Loucy (cell line): ENCODE measurements around the gene HS6ST3.

Source experiments
- CTCF ChIP-seq: fragments of 200-600 bp; sonication (generic); conservative IDR thresholded peaks from 2 replicates; pipeline ENCODE4 v1.5.1; 2014; ENCODE audit warnings: mild to moderate bottlenecking, antibody characterized with exemption, low read length
- EZH2phosphoT487 ChIP-seq: fragments of 200-600 bp; IDR thresholded peaks from 2 replicates; pipeline ENCODE4 v1.6.1; 2018; ENCODE audit warnings: antibody characterized with exemption, mild to moderate bottlenecking, moderate library complexity, borderline replicate concordance

GRCh38 chr13:96181911-96182310 is 92.0 kb downstream of the HS6ST3 start:
- TF ChIP-seq CTCF (no peak), EZH2phosphoT487 (no peak)
